ENCODE data around the gene WDR3.

WDR3 gene

DNA sequence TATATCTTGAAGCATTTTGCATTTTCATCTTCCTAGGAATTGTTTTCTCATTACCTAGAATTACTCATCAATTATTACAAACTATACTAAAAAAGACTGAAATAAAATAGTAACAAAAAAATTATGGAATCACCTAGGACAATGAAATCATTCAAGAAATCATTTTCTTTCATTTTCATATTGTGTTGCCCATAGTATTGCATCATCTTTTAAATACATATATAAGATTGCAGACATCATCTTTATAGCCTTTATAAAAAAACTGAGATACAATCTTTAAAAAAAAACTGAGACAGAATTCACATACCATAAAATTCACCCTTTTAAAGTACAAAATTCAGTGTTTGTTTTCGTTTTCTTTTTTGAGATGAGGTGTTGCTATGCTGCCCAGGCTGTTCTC, 29.7 kb upstream of the WDR3 start:
- no peak overlapping the region for H3K4me3 ChIP-seq (ENCODE audit: low read depth, low read length)
- H3K36me3 ChIP-seq (ENCODE audit: control insufficient read depth in 1 of 2, insufficient read depth in 2 of 2, low read length in 2 of 2) = peaks cover 0 to 15% of the 10 kb centered on the region in 2 experiments
- H3K4me1 ChIP-seq (ENCODE audit: control insufficient read depth in 1 of 2, insufficient read depth in 2 of 2, low read length in 2 of 2) = no peaks in the 10 kb centered on the region
- H2AK5ac ChIP-seq (ENCODE audit: low read length) = no peak overlapping the region
- H3K9me3 ChIP-seq (ENCODE audit: insufficient read depth, low read depth, low read length) = no peaks in the 10 kb centered on the region
- H2BK120ac ChIP-seq (ENCODE audit: insufficient read depth, low read length, poor library complexity) = no peak overlapping the region
- H4K91ac ChIP-seq (ENCODE audit: low read depth, low read length) = no peak overlapping the region
- no peak overlapping the region for H3K27ac ChIP-seq (ENCODE audit: low read depth, low read length)
- no peak for DNase-seq
- no peak overlapping the region for H4K8ac ChIP-seq (ENCODE audit: low read depth, low read length)
- H2AFZ ChIP-seq (ENCODE audit: insufficient read depth, low read length, poor library complexity) = no peak overlapping the region
- H3K4ac ChIP-seq (ENCODE audit: low read depth, low read length) = no peak overlapping the region
- H3K79me2 ChIP-seq (ENCODE audit: control insufficient read depth, insufficient read depth, low read length, poor library complexity) = no peaks in the 10 kb centered on the region
- no peak overlapping the region for H3K4me2 ChIP-seq (ENCODE audit: low read length)
- no peak overlapping the region for H3K23ac ChIP-seq (ENCODE audit: low read length)
- no peaks in the 10 kb centered on the region for H3K79me1 ChIP-seq (ENCODE audit: low read length)
- no CpG with 5 or more reads among the region's 1 CpG for WGBS (ENCODE audit: extremely low coverage, insufficient coverage, insufficient read length)
- no peak overlapping the region for H3K18ac ChIP-seq (ENCODE audit: low read length)
- H3K9ac ChIP-seq (ENCODE audit: low read length) = no peak overlapping the region
- H4K12ac ChIP-seq (ENCODE audit: low read depth, low read length) = no peak overlapping the region
- no peak overlapping the region for H2BK5ac ChIP-seq (ENCODE audit: low read depth, low read length, poor library complexity)
- no peaks in the 10 kb centered on the region for H3K27me3 ChIP-seq (ENCODE audit: insufficient read depth, low read length)
- no peak overlapping the region for H2BK12ac ChIP-seq (ENCODE audit: low read length)
- no peak overlapping the region for H3K14ac ChIP-seq (ENCODE audit: low read length)

- Histone ChIP-seq H3K9ac (ENCODE audit: low read length) (no peak overlapping the region), H4K12ac (ENCODE audit: low read depth, low read length) (no peak overlapping the region), H3K18ac (ENCODE audit: low read length) (no peak overlapping the region), H4K8ac (ENCODE audit: low read depth, low read length) (no peak overlapping the region), H3K79me2 (ENCODE audit: control insufficient read depth, insufficient read depth, low read length, poor library complexity) (no peaks in the 10 kb centered on the region), H3K9me3 (ENCODE audit: insufficient read depth, low read depth, low read length) (no peaks in the 10 kb centered on the region), H2BK120ac (ENCODE audit: insufficient read depth, low read length, poor library complexity) (no peak overlapping the region), H3K4me1 (ENCODE audit: control insufficient read depth in 1 of 2, insufficient read depth in 2 of 2, low read length in 2 of 2) (no peaks in the 10 kb centered on the region), H4K91ac (ENCODE audit: low read depth, low read length) (no peak overlapping the region), H3K14ac (ENCODE audit: low read length) (no peak overlapping the region), H3K4me3 (ENCODE audit: low read depth, low read length) (no peak overlapping the region), H3K79me1 (ENCODE audit: low read length) (no peaks in the 10 kb centered on the region), H3K4ac (ENCODE audit: low read depth, low read length) (no peak overlapping the region), H3K4me2 (ENCODE audit: low read length) (no peak overlapping the region), H3K23ac (ENCODE audit: low read length) (no peak overlapping the region), H2BK12ac (ENCODE audit: low read length) (no peak overlapping the region), H2BK5ac (ENCODE audit: low read depth, low read length, poor library complexity) (no peak overlapping the region), H3K36me3 (ENCODE audit: control insufficient read depth in 1 of 2, insufficient read depth in 2 of 2, low read length in 2 of 2) (peaks cover 2 to 15% of the 10 kb centered on the region in 2 experiments), H3K27ac (ENCODE audit: low read depth, low read length) (no peak overlapping the region), H3K27me3 (ENCODE audit: insufficient read depth, low read length) (no peaks in the 10 kb centered on the region), H2AFZ (ENCODE audit: insufficient read depth, low read length, poor library complexity) (no peak overlapping the region), H2AK5ac (ENCODE audit: low read length) (no peak overlapping the region)
- DNase-seq = no peak
- WGBS (ENCODE audit: extremely low coverage, insufficient coverage, insufficient read length) = no CpG with 5 or more reads among the region's 4 CpGs
Measured at GRCh38 chr1:117902944-117903343, 26.6 kb upstream of the WDR3 start.

DNA sequence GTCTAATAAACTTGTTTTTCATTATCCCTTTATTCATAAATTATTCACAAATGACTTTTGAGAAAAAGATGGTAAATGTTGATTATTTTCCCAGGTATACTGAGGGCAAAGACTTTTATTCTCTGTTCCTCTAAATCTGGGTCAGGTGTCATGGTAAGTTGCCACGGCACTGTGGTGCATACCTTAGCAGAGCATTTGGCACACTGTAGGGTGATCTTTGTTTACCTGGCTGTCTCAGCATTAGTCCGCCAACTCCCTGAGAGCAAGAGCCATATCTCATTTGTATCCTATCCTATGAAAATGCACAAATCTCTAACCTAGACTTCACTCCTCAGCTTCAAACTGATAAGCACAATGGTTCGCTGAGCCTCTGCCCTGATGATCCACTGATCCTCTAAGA, 25.1 kb upstream of the WDR3 start:
- H3K9ac ChIP-seq (ENCODE audit: low read length) = no peak overlapping the region
- H2BK5ac ChIP-seq (ENCODE audit: low read depth, low read length, poor library complexity) = no peak overlapping the region
- H3K79me1 ChIP-seq (ENCODE audit: low read length) = no peaks in the 10 kb centered on the region
- H3K27me3 ChIP-seq (ENCODE audit: insufficient read depth, low read length) = no peaks in the 10 kb centered on the region
- H2BK120ac ChIP-seq (ENCODE audit: insufficient read depth, low read length, poor library complexity) = no peak overlapping the region
- H3K4ac ChIP-seq (ENCODE audit: low read depth, low read length) = no peak overlapping the region
- H3K4me3 ChIP-seq (ENCODE audit: low read depth, low read length) = no peak overlapping the region
- no peaks in the 10 kb centered on the region for H3K4me1 ChIP-seq (ENCODE audit: control insufficient read depth in 1 of 2, insufficient read depth in 2 of 2, low read length in 2 of 2)
- H3K18ac ChIP-seq (ENCODE audit: low read length) = no peak overlapping the region
- H4K8ac ChIP-seq (ENCODE audit: low read depth, low read length) = no peak overlapping the region
- H2AFZ ChIP-seq (ENCODE audit: insufficient read depth, low read length, poor library complexity) = no peak overlapping the region
- no peak overlapping the region for H3K27ac ChIP-seq (ENCODE audit: low read depth, low read length)
- no peak overlapping the region for H2BK12ac ChIP-seq (ENCODE audit: low read length)
- H3K14ac ChIP-seq (ENCODE audit: low read length) = no peak overlapping the region
- H2AK5ac ChIP-seq (ENCODE audit: low read length) = no peak overlapping the region
- DNase-seq = no peak
- H3K79me2 ChIP-seq (ENCODE audit: control insufficient read depth, insufficient read depth, low read length, poor library complexity) = no peaks in the 10 kb centered on the region
- H3K9me3 ChIP-seq (ENCODE audit: insufficient read depth, low read depth, low read length) = no peaks in the 10 kb centered on the region
- no peak overlapping the region for H4K12ac ChIP-seq (ENCODE audit: low read depth, low read length)
- no peak overlapping the region for H3K4me2 ChIP-seq (ENCODE audit: low read length)
- peaks cover 4 to 13% of the 10 kb centered on the region in 2 experiments for H3K36me3 ChIP-seq (ENCODE audit: control insufficient read depth in 1 of 2, insufficient read depth in 2 of 2, low read length in 2 of 2)
- no CpG with 5 or more reads among the region's 3 CpGs for WGBS (ENCODE audit: extremely low coverage, insufficient coverage, insufficient read length)
- H4K91ac ChIP-seq (ENCODE audit: low read depth, low read length) = no peak overlapping the region
- no peak overlapping the region for H3K23ac ChIP-seq (ENCODE audit: low read length)

DNA sequence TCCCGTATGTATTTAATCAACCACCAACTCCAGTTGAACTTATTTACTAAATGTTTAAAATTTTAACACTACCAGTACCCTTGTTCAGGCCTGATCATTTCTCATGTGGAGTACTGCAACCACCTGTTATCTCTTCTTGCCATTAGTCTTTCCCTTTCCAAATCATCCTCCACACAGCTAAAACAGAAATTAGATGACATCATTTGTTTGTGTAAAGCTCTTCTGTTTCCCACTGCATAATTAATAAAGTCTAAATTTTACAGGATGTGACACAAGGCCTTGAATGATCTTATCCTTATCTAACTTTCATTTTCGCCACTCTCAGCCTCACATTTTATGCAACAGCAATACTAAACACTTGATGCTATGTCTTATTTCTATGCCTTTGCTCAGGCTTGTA, 24.5 kb upstream of the WDR3 start:
- Histone ChIP-seq H3K9me3 (ENCODE audit: insufficient read depth, low read depth, low read length) (no peaks in the 10 kb centered on the region), H2BK12ac (ENCODE audit: low read length) (no peak overlapping the region), H3K79me1 (ENCODE audit: low read length) (no peaks in the 10 kb centered on the region), H2AK5ac (ENCODE audit: low read length) (no peak overlapping the region), H3K79me2 (ENCODE audit: control insufficient read depth, insufficient read depth, low read length, poor library complexity) (no peaks in the 10 kb centered on the region), H4K91ac (ENCODE audit: low read depth, low read length) (no peak overlapping the region), H4K8ac (ENCODE audit: low read depth, low read length) (no peak overlapping the region), H3K4me1 (ENCODE audit: control insufficient read depth in 1 of 2, insufficient read depth in 2 of 2, low read length in 2 of 2) (no peaks in the 10 kb centered on the region), H3K4me3 (ENCODE audit: low read depth, low read length) (no peak overlapping the region), H3K18ac (ENCODE audit: low read length) (no peak overlapping the region), H3K23ac (ENCODE audit: low read length) (no peak overlapping the region), H3K36me3 (ENCODE audit: control insufficient read depth in 1 of 2, insufficient read depth in 2 of 2, low read length in 2 of 2) (peaks cover 4 to 13% of the 10 kb centered on the region in 2 experiments), H2BK5ac (ENCODE audit: low read depth, low read length, poor library complexity) (no peak overlapping the region), H3K4me2 (ENCODE audit: low read length) (no peak overlapping the region), H3K9ac (ENCODE audit: low read length) (no peak overlapping the region), H4K12ac (ENCODE audit: low read depth, low read length) (no peak overlapping the region), H3K4ac (ENCODE audit: low read depth, low read length) (no peak overlapping the region), H2BK120ac (ENCODE audit: insufficient read depth, low read length, poor library complexity) (no peak overlapping the region), H3K27me3 (ENCODE audit: insufficient read depth, low read length) (no peaks in the 10 kb centered on the region), H2AFZ (ENCODE audit: insufficient read depth, low read length, poor library complexity) (no peak overlapping the region), H3K27ac (ENCODE audit: low read depth, low read length) (no peak overlapping the region), H3K14ac (ENCODE audit: low read length) (no peak overlapping the region)
- no peak for DNase-seq
- no CpG with 5 or more reads among the region's 2 CpGs for WGBS (ENCODE audit: extremely low coverage, insufficient coverage, insufficient read length)

All from trophoblast cell (in vitro differentiated cells and primary cell).